GM19452 (cell line): Measurements from ENCODE around the gene NPTXR.

Experiments
- ATAC-seq: cut with Tn5 transposase; IDR thresholded peaks from one replicate; pipeline ENCODE4 v1.9.1; 2021; ENCODE audit not compliant: unreplicated experiment

NPTXR gene

DNA sequence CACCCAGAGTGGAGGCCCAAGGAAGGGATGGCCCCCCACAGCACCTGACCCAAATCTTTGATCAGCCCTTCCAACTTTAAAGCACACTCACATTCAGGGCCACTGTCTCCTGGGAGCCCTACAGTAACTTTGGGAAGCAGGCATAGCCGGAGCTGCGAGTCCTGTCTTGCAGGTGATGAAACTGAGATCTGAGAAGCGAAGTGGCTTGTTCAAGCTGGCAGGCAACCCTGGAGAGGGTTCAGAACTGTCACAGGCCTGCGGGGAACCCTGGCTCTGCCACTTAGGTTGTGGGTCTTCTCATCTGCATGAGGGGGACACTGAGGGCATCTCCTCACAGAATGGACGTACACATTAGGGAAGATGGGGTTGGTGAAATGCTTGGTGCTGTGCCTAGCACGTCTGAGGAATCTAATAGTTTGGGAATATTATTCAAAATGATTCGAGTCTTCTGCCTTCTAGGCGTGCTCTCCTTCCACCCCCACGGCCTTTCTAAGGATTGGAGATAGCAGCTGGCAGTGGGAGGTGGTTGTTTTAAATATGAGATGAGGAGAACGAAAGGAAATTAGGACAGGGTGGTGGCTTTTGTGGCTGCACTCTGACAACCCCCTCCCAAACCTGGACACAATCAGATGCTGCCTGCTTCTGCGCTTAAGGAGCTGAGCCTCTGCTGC lies 69.2 kb downstream of the NPTXR start:
- no peak for ATAC-seq

GRCh38 chr22:38773363-38773946 lies 70.4 kb downstream of the NPTXR start:
- no peak for ATAC-seq

DNA sequence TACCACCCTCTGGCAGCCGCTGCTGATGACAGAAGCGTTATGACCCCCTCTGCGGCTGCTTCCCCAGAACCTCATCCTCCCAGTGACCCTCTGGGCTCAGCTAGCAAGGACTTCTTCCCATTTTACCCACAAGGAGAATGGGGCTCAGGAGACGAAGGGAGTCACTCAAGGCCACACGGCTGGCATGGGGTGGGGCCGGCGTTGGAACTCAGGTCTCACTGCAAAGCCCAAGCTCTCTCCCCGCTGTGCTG lies 71.3 kb downstream of the NPTXR start:
- no peak for ATAC-seq

DNA sequence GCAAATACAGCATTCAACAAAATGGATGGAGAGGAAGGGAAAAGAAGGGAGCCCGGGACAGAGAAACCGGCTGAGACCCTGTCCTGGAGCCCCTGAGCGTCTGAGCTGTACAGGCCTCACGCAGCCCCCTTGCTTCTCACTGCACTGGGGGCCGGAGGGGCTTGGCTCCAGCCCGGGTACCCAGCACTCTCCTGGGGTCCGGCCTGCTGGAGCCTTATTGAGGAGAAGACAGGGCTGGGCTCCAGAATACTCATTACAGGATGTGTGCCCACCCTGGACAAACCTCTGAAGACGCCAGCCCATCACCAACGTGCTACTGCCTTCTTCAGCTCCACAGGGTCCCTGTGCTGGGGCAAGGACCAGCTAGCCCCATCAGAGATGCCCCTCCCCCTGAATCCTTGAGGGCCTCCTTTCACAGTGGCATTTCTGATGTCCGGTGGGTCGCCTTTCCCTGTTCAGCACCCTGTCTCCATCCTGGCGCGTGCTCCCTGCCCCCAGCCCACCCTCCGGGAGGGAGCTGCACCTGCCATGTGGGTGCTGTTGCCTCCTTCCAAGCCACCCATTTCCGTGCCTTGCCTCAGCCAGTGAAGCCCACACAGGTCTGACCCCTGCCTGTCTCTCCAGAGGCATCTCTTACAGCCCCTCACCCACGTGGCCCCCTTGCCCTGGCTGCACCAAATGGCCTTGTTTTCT lies 73.4 kb downstream of the NPTXR start:
- no peak for ATAC-seq
